Mucosa of stomach (tissue), 1 donor: ENCODE results near the gene NOS1AP.
"Not testable (repeated sequence)": the region's sequence is repeated elsewhere in the genome, so short reads cannot be mapped to it uniquely, and the experiment has no call there.

Experiments used
- H3K27me3 ChIP-seq: one replicate; pipeline ENCODE4 v1.7.0; 2013; ENCODE audit warnings: mild to moderate bottlenecking, low read length; ENCODE audit not compliant: control insufficient read depth, insufficient read depth
- H3K36me3 ChIP-seq: one replicate; pipeline ENCODE4 v1.7.0; 2013; ENCODE audit warnings: low read length; ENCODE audit not compliant: control insufficient read depth, insufficient read depth
- H3K4me1 ChIP-seq: one replicate; pipeline ENCODE4 v1.7.0; 2013; ENCODE audit warnings: mild to moderate bottlenecking, low read length; ENCODE audit not compliant: control insufficient read depth, insufficient read depth
- H3K4me3 ChIP-seq: one replicate; pipeline ENCODE4 v1.7.0; 2013; ENCODE audit warnings: low read length
- H3K9ac ChIP-seq: one replicate; pipeline ENCODE4 v1.7.0; 2013; ENCODE audit warnings: mild to moderate bottlenecking, low read length, moderate library complexity
- H3K9me3 ChIP-seq: one replicate; pipeline ENCODE4 v1.7.0; 2013; ENCODE audit warnings: mild to moderate bottlenecking, low read length, moderate library complexity; ENCODE audit not compliant: control insufficient read depth
- donor health status: Pancreatic carcinoma.

NOS1AP gene

DNA sequence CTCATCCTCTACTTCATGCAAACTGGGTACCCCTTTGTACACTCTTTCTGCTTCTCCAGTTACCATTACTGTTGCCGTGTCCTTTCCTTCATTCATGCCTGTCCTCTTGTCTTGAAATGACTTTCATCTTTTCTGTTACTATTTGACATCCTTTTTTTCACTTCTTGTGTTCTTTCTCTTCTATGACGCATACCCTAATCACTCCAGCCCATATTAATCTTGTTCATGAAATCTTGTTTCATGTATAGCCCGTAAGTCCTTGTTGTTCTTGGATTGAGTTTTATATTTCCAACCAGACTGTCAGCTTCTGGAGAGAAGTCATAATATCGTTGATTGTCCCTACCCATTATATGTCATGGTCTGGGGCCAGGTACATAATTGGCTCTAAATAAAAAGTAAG lies 126.1 kb downstream of the NOS1AP start:
- no peaks in the 10 kb centered on the region for H3K36me3 ChIP-seq
- H3K27me3 ChIP-seq = no peaks in the 10 kb centered on the region
- no peak overlapping the region for H3K9ac ChIP-seq

GRCh38 chr1:162196387-162196786 lies 126.9 kb downstream of the NOS1AP start:
- Histone ChIP-seq H3K9me3 (no peaks in the 10 kb centered on the region), H3K36me3 (no peaks in the 10 kb centered on the region), H3K27me3 (no peaks in the 10 kb centered on the region), H3K4me1 (peaks cover 34% of the 10 kb centered on the region), H3K9ac (no peak overlapping the region), H3K4me3 (no peak overlapping the region)

More for the DNA sequence above, 126.1 kb downstream of the NOS1AP start:
- Histone ChIP-seq H3K9me3 (no peaks in the 10 kb centered on the region), H3K4me3 (no peak overlapping the region), H3K4me1 (peaks cover 41% of the 10 kb centered on the region)

- Histone ChIP-seq H3K27me3 (no peaks in the 10 kb centered on the region), H3K9ac (no peak overlapping the region), H3K36me3 (no peaks in the 10 kb centered on the region), H3K4me1 (peaks cover 27% of the 10 kb centered on the region), H3K4me3 (no peak overlapping the region), H3K9me3 (no peaks in the 10 kb centered on the region)
Measured at GRCh38 chr1:162197041-162197531, 127.6 kb downstream of the NOS1AP start.

DNA sequence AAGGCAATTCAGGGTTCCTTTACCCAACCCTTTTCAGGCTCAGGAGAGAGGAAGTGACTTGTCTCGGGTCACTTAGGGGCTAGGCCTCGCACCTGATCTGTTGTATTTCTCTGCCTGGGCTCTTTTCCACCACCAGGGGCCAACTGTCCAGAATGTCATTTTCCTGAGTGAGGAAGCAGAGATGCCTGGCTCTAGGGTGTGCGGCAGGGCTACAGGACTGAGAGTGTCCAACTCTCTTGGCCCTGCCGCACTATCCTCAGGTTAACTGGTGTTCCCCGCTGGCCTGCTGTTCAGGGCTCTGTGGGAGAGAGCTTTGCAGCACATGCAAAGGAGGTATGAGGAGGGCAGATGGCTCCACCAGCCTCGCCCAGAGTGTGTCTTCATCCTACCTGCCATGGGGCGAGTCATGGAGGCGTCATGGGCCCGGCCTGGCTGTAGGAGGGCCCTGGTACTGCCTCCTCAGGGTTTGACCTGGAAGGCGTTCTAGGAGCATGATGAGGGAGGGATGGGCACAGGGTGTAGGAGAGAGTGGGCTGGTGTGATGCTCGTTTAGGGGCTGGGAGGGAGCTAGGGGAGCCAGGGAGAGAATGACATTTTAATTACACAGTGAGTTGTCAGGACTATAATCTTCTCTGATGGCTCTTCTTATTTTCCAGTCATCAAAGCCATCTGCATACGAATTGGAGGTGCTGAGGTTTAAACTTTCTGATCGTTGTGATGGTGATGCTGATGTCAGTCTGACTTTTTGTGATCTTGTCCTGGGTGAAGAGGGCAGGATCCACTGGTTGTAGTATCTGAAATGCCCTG lies 128.3 kb downstream of the NOS1AP start:
- no peaks in the 10 kb centered on the region for H3K27me3 ChIP-seq
- no peaks in the 10 kb centered on the region for H3K36me3 ChIP-seq
- peaks cover 23% of the 10 kb centered on the region for H3K4me1 ChIP-seq
- no peaks in the 10 kb centered on the region for H3K9me3 ChIP-seq
- H3K4me3 ChIP-seq = no peak overlapping the region
- H3K9ac ChIP-seq = no peak overlapping the region

- Histone ChIP-seq H3K27me3 (no peaks in the 10 kb centered on the region), H3K36me3 (no peaks in the 10 kb centered on the region), H3K4me1 (peaks cover 24% of the 10 kb centered on the region), H3K4me3 (no peak overlapping the region), H3K9ac (no peak overlapping the region), H3K9me3 (no peaks in the 10 kb centered on the region)
Measured at GRCh38 chr1:162200096-162200847, 130.8 kb downstream of the NOS1AP start.

DNA sequence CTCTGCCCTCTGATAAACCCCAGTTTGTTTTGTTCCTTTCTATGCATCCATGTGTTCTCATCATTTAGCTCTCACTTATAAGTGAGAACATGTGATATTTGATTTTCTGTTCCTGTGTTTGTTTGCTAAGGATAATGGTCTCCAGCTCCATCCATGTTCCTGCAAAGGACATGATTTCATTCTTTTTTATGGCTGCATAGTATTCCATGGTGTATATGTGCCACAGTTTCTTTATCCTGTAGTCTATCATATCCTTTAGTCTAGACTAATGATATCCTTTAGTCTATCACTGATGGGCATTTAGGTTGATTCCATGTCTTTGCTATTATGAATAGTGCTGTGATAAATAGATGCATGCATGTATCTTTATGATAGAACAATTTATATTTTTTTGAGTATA lies 131.6 kb downstream of the NOS1AP start:
- not testable (repeated sequence) for H3K9ac ChIP-seq

GRCh38 chr1:162204129-162204822 lies 134.8 kb downstream of the NOS1AP start:
- no peak overlapping the region for H3K9ac ChIP-seq
- H3K27me3 ChIP-seq = no peaks in the 10 kb centered on the region
- no peaks in the 10 kb centered on the region for H3K36me3 ChIP-seq
- no peak overlapping the region for H3K4me3 ChIP-seq
- H3K4me1 ChIP-seq = peaks cover 43% of the 10 kb centered on the region
- H3K9me3 ChIP-seq = no peaks in the 10 kb centered on the region

More for the DNA sequence above, 131.6 kb downstream of the NOS1AP start:
- peaks cover 30% of the 10 kb centered on the region for H3K4me1 ChIP-seq
- H3K27me3 ChIP-seq, H3K4me3 ChIP-seq, H3K36me3 ChIP-seq, H3K9me3 ChIP-seq: not testable (repeated sequence)

GRCh38 chr1:162204823-162205155 lies 135.3 kb downstream of the NOS1AP start:
- Histone ChIP-seq H3K4me1 (peaks cover 43% of the 10 kb centered on the region), H3K9ac (no peak overlapping the region), H3K4me3 (no peak overlapping the region), H3K36me3 (no peaks in the 10 kb centered on the region), H3K9me3 (no peaks in the 10 kb centered on the region), H3K27me3 (no peaks in the 10 kb centered on the region)

- Histone ChIP-seq H3K4me1 (peaks cover 43% of the 10 kb centered on the region), H3K4me3 (no peak overlapping the region), H3K36me3 (no peaks in the 10 kb centered on the region), H3K27me3 (no peaks in the 10 kb centered on the region), H3K9me3 (no peaks in the 10 kb centered on the region), H3K9ac (no peak overlapping the region)
Measured at GRCh38 chr1:162206300-162206699, 136.8 kb downstream of the NOS1AP start.

GRCh38 chr1:162206749-162207635 lies 137.5 kb downstream of the NOS1AP start:
- Histone ChIP-seq H3K4me3 (no peak overlapping the region), H3K36me3 (no peaks in the 10 kb centered on the region), H3K4me1 (peaks cover 43% of the 10 kb centered on the region), H3K9me3 (no peaks in the 10 kb centered on the region), H3K27me3 (no peaks in the 10 kb centered on the region), H3K9ac (peak overlapping the region; percentile 11)

GRCh38 chr1:162207862-162208261 lies 138.4 kb downstream of the NOS1AP start:
- Histone ChIP-seq H3K27me3 (no peaks in the 10 kb centered on the region), H3K9me3 (no peaks in the 10 kb centered on the region), H3K9ac (no peak overlapping the region), H3K4me1 (peaks cover 48% of the 10 kb centered on the region), H3K4me3 (no peak overlapping the region), H3K36me3 (no peaks in the 10 kb centered on the region)
